Measurements from ENCODE around the gene TCAIM.
A peak's percentile ranks its signal among the peaks of the same experiment; 100 is the strongest.

TCAIM gene, protein sequence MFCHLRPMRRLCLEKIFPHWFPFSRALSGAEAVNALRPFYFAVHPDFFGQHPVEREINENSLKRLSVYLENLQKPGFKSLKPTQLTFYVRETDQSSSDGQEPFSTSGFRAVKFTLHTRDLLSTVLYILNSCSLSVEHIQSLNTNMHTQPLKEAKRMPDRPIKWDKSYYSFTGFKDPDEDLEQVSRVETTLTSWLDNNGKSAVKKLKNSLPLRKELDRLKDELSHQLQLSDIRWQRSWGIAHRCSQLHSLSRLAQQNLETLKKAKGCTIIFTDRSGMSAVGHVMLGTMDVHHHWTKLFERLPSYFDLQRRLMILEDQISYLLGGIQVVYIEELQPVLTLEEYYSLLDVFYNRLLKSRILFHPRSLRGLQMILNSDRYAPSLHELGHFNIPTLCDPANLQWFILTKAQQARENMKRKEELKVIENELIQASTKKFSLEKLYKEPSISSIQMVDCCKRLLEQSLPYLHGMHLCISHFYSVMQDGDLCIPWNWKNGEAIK

DNA sequence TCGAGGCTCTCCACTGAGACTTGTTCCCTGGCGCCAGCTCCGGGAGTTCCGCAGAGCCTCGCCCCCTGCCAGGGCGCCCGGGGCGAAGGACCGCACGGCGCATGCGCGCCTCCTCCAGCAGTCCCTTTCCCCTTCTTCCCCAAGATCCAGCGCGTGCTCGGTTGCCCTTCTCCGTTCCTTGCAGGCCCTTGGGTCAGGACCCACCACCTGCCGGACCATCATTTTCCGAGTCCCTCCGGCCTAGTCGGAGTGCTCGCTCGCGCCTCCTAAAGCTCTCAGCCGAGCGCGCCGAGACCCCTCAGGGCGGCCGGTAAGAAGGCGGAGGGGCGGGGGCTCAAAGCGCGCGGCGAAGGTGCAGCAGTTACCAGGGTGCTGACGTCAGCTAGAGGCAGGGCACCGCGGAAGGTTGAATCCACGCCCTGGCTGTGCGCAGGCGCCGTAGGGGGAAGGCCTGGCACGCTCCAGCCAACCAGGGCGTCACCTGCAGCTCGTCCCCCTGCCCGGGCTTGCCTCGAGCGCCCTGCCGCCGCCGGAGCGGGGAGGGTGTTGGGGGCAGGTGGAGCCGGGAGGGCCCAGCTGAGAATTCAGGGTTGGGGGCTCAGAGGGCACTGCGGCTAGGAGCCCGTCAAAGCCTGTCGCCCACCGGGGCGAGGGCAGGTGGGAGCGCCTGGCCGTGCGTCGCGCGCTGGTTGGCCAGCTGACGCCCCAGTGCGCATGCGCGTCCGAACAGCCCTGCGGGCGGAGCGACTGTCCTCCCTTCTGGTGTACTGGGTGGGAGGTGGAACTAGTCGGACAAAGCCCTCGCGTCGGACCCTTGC is at the start of gene TCAIM:
Gene TCAIM, plus strand, starts transcription at position 757 of the 818 bp plus-strand sequence. CDS start 16,017 bp downstream, outside the sequence.
- DNase-seq = peak; percentile 79

DNA sequence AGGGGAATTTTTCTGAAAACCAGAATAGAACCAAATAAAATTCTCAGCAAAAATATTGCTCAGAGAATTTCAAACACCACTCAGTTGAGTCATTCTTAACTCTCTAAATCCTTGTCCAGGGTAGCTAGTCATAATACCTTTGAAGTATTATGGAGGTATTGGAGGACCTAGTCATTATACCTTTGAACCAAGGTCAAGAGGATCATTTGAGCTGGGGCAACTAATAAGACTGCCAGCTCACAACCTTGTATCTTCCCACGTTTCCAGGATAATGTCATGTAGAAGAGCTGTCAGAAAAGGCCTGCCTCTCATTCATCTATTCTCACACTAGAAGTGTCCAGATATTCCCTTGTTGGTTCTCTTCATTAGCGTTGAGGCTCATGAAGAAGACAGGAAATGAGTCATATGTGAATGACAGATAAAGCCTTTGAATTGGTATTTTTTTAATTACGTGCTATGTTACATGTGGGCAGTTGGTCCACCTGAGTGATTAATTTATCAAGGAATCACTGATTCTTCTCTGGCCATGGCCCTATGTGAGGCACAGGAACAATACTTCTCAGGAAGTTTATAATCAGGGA is 48.6 kb upstream of the TCAIM start:
- DNase-seq = no peak

GRCh38 chr3:44292276-44292675 is 46.3 kb upstream of the TCAIM start:
- no peak for DNase-seq

DNA sequence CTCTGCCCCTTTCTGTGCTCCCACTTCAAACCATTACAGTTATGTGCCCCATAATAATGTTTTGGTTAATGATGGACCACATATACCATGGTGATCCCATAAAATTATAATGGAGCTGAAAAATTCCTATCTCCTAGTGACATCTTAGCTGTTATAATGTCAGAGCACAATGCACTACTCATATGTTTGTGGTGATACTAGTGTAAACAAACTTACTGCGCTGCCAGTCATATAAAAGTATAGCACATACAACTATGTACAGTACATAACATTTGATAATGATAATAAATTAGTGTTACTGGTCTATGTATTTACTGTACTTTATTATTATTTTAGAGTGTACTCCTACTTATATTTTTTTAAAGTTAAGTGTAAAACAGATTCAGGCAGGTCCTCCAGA is 45.6 kb upstream of the TCAIM start:
- DNase-seq = no peak

- DNase-seq = no peak
Observed at GRCh38 chr3:44297255-44297654, 41.3 kb upstream of the TCAIM start.

DNA sequence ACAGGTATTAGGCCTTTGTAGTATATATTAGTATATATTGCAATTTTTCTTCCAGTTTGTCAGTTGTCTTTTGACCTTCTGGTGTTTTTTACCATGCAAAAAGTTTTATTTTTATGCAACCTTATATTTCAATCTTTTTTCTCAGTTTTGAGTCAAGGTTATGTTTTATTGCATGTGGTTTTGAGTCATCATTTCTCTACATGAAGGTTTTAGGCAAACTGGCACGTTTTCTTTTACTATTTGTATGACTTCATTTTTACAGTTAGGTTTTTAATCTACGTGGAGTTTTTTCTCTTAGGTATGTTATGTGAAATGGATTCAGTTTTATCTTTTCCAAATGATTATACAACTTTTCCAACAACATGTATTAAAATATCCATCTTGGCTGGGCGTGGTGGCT is 36.8 kb upstream of the TCAIM start:
- DNase-seq = no peak

GRCh38 chr3:44309500-44309899 is 29.1 kb upstream of the TCAIM start:
- DNase-seq = no peak

- no peak for DNase-seq
Observed at GRCh38 chr3:44318891-44319311, 19.7 kb upstream of the TCAIM start.

GRCh38 chr3:44321335-44321734 is 17.2 kb upstream of the TCAIM start:
- DNase-seq = no peak

DNA sequence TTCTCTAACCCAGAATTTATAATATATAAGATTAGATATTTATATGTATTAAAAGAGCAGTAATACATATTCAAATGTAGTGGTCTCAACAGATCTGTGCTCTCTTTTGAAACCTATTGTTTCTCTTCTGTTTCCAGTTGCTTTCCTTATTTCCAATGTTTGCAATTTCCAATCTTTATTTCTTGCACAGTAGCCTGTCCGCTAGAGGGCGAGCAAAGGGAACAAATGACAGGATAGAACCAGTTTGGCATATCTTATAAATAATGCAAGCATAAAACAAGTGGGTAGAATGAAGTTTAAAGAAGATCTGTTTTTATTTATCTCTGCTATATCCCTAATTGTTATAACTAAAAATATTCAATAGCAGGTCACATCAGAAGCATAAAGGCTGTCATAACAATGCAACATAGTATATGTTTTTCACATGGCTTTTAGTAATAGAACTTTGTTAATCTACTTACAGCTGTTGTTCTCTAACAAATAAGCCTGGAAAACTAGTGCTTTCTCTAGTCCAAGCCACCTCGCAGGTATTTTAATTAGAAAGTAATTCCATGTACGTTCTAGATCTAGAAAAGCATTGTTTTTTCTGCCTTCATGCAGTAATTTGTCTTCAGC is 15.1 kb upstream of the TCAIM start:
- peak; percentile 6 for DNase-seq

DNA sequence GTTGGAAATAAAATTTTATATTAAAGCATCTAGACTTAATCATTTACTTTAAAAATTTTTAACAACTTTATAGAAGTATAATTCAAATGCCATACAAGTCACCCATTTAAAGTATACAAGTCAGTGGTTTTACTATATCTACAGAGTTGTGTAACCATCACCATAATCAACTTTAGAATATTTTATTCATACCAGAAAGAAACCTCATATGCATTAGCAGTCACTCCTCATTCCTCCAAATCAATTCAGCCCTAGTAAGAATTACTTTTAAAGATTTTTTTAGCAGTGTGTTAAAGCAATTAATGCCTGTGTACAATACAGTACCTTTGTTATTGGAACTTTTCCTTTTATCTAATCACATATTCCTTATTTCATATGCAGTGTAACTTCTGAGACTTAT is 14.0 kb upstream of the TCAIM start:
- no peak for DNase-seq

GRCh38 chr3:44326019-44326418 is 12.5 kb upstream of the TCAIM start:
- no peak for DNase-seq

- DNase-seq = no peak
Observed at GRCh38 chr3:44326515-44326914, 12.1 kb upstream of the TCAIM start.

GRCh38 chr3:44329946-44330345 is 8.6 kb upstream of the TCAIM start:
- no peak for DNase-seq

DNA sequence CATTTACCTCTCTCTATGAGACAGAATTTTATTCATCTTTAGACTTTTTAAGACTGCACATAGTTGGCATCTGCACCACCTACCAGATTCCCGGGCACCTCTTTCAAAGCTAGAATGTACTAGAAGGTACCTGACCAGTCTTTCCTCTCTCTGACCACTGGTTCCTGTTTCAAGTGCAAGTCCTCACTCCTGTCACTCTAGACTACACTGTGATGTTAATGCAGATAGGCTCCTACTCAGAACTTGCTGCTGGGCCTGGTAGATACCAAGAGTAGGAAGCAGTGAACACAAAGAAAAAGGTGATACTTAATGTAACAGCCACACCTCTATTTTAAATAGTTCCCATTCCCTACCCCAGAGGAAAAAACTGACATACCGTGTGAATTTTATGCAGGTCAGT is 8.1 kb upstream of the TCAIM start:
- DNase-seq = no peak

DNA sequence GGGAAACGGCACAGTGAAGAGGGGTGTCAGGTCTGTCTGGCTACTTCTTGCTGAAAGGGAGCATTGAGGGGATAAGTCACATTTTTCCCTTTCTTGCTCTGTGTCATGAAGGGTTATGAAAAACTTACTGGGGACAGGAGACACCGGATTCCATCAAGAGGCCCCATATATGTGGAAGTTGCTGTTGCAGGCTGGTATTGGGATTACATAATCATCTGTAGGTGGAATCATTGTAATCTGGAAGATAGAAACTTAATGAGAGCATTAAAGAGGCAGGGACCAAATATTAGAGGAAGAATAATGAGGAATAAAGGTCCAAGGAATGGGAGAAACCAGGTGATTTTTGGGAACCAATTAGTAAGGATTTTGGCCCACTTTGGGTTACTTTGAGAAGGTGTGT is 4.2 kb upstream of the TCAIM start:
- DNase-seq = no peak

GRCh38 chr3:44337248-44337785 is 1.2 kb upstream of the TCAIM start:
- DNase-seq = no peak

DNA sequence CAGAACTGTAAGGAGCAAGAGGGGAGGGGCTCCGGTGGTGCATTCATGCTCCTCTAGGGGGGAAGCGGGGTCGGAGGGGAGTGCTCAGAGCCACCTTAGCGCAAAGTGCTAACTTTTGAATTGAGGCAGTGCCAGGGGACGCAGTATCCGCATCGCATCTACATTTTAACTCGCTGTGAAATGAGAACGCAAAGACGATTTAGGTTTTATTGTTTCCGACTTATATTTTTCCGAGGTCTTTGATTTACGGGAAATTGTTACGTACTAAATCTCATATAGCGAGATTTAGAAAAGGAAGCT is 212 bp downstream of the TCAIM start:
- no peak for DNase-seq

DNA sequence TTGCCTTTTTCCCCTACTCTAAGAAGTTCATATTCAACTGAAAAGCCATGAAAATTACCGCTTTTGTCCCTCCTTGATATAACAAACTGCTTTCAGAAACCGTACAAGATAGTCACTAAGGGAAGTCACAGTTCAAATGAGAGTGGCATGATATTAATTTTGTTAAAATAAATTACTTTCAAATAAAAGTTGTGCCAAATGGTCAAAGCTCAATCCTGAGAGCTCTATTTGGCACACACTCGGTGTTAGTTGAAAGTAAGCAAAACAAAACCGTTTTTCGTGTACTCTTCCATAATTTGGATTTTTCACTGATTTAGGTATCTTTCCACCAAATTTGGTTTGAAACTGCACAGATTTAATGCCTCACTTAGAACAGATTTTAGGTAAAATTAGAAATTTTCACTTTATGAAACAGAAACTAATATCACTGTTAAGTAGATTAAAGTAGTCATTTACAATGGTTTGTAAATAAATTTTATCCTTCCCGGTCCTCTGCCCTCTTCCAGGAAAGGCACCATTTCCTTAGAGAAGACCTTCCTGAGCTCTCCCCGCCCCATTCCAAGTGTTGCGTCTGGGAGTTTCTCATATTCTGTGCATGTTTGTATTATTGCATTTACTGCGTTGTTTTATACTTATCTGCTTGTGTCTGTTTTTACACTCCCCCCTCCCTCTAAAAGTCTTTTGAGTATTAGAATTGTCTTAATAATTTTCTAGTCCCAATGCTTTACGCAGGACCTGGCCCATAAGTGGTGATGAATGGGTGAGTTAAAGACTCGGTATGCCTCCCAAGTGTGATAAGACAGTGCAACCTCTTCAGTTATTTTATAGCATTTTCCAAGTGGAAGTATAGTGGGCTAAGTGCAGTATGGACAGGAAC is 853 bp downstream of the TCAIM start:
- no peak for DNase-seq

DNA sequence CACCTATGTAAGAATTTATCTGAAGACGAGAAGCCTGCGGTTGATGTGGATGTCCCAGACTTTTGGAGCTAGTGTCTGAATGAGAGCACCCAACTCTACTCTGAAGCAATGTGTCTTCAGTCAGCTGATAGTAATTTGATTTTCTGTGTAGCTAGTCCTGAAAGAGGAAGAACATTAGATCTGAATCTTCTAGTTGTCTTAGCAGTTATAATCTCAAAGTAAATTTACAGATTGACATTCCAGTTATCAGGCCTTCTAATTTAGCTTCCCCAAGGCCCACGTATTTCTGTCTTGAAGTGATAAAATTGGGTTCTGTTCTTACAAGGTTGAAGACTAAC is 1.5 kb downstream of the TCAIM start:
- DNase-seq = no peak

DNA sequence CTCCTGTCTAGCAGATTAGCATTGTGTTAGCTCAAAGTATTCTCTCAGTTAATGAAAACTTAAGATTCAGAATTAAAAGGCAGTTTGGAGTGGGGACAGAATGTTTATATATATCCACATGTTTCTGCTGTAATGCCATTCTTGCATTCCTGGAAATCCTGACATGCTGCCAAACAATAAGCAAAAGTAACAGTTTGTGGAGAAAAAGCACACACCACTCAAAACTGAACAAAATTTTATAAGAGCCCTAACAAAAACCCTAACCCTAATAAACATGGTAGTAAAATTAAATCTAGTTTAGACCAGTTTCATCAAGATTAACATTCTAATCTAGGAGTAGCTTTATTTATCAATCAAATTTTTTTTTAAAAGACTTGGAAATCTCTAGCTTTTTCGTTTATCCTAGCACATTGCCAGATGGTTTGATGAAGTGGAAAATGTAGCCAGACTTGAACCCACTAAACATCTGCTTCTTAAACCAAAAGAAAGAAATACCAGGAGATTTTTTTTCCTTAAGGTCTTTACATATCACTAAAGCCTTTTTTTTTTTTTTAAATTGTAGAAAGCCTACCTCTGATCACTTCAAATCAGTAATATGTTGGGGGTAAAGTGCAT is 3.7 kb downstream of the TCAIM start:
- DNase-seq = no peak

DNA sequence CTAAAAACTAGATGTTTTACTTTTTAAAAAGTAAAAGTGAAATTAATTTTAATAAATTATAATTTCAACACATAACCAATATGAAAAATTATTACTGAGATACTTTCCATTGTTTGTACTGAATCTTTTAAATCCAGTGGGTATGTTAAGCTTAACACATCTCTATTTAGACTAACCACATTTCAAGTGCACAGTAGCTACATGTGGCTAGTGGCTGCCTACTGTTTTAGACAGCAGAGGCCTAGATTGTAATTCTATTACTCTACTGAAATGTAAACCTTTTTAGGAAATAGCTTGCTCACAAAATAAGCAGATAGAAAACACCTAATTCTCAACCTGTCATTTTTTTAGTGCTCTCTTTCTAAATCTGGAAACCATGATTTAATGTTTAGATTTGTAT is 4.9 kb downstream of the TCAIM start:
- DNase-seq = no peak
